Activated T-cell treated with anti-CD3 and anti-CD28 coated beads for 24 hours (primary cell): ENCODE data around the gene HEXIM1.
A peak's percentile ranks its signal among the peaks of the same experiment; 100 is the strongest.

Source experiments
- DNase-seq: peaks from one replicate; pipeline ENCODE4 v3.0.0-alpha.2; 2020; ENCODE audit warnings: low read depth

HEXIM1 gene

GRCh38 chr17:45172541-45173286 is 24.4 kb downstream of the HEXIM1 start:
- peak; percentile 51 for DNase-seq

- DNase-seq, result no peak
Measured at GRCh38 chr17:45175759-45176115, 27.5 kb downstream of the HEXIM1 start.

- DNase-seq, result no peak
Measured at GRCh38 chr17:45177563-45177962, 29.3 kb downstream of the HEXIM1 start.

- DNase-seq, result no peak
Measured at GRCh38 chr17:45184144-45184543, 35.9 kb downstream of the HEXIM1 start.

DNA sequence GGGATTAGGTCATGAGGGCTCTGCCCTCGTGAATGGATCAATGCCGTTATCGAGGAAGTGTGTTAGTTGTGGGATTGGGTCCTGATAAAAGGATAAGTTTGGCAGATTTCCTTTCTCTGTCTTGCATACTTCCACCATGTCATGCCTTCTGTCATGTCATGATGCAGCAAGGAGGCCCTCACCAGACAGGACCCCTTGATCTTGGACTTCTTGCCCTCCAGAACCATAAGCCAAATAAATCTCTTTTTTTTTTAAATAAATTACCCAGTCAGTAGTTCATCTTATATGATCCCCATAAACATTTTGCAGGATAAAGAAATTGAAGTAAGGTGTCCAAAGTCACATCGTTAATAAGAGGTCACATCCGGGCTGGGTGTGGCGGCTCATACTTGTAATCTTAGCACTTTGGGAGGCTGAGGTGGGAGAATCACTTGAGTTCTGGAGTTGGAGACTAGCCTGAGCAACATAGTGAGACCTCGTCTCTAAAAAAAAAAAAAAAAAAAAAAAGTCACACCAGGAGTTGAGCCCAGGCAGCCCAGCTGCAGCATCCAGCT is 38.6 kb downstream of the HEXIM1 start:
- no peak for DNase-seq

- DNase-seq, result no peak
Measured at GRCh38 chr17:45189009-45189408, 40.7 kb downstream of the HEXIM1 start.

GRCh38 chr17:45190503-45191255 is 42.4 kb downstream of the HEXIM1 start:
- no peak for DNase-seq

- no peak for DNase-seq
Measured at GRCh38 chr17:45195424-45195823, 47.1 kb downstream of the HEXIM1 start.

GRCh38 chr17:45197108-45197507 is 48.8 kb downstream of the HEXIM1 start:
- DNase-seq, result no peak

DNA sequence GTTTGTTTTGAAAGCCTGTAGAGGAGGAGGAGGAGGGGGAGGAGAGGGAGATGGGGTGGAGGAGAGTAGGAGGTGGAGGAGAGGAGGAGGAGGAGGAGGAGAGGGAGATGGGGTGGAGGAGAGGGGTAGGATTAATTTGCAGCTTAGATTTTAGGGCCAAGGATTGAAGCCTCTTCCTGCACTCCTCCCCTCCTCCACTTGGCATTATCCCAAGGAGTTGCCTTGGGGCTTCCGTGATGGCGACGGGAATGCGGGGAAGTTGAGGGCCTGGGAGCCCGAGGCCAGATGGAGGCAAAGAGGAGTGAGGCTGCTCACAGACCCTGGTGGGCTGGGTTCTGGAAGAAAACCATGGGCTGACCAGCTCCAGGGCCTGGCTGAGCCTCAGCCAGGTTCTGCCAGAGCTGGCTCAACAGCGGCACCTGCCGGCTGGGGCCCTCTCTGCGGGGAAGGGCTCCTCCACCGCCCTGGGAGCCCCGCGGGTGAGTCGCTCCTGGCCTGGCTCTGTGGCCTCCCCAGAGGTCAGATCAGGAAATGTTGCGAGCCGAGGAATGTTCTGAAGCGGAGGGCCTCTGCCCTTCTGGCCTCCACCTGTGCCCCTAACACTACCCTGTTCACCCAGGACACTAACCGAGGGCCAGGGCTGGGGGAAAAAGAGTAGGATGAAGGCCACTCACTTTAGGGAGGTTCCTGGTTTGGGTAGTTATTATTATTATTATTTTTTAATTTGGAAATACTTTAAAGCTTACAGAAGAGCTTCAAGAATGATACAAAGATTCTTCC is 49.5 kb downstream of the HEXIM1 start:
- DNase-seq, result peak; percentile 83

GRCh38 chr17:45200701-45201100 is 52.4 kb downstream of the HEXIM1 start:
- no peak for DNase-seq

DNA sequence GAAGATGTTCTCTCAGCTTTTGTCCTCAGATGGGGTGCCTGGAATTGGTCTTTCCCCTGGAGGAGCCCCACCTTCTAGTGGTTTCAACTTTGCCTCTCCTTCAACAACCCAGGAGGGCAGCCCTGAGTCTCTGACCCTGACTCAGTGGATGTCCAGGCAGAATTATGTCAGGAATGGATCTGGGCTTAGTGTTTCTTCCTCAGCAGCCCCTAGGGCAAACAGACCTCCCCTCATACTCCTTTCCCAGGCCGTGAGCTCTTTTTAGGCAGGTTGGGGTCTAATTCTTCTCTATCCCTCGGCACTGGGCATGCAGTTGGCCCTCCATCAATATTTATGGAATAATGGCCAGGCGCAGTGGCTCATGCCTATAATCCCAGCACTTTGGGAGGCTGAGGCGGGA is 53.2 kb downstream of the HEXIM1 start:
- no peak for DNase-seq
